Effector memory CD8-positive, alpha-beta T cell (primary cell): Measurements from ENCODE around the gene GADD45A.

Experiments
- ATAC-seq: fragments of 150-1000 bp; cut with Tn5 transposase; replicated peaks from 2 replicates; pipeline ENCODE4 v1.10.0; 2021; ENCODE audit warnings: mild to moderate bottlenecking, moderate library complexity
- DNase-seq, 3 experiments: peaks; one replicate each; pipeline ENCODE4 v3.0.0; 2021
- H3K27ac Mint-ChIP-seq, 2 donors: one replicate each; pipeline ENCODE4 v1.8.0; 2022; ENCODE audit warnings: mild to moderate bottlenecking in 2 of 2, mixed read lengths in 2 of 2, moderate library complexity in 2 of 2
- H3K27me3 Mint-ChIP-seq, 2 donors: one replicate each; pipeline ENCODE4 v1.8.0; 2022; ENCODE audit warnings: mixed read lengths in 2 of 2
- H3K36me3 Mint-ChIP-seq: one replicate; pipeline ENCODE4 v1.8.0; 2022; ENCODE audit warnings: mild to moderate bottlenecking, moderate library complexity, mixed read lengths; ENCODE audit not compliant: insufficient read depth
- H3K4me1 Mint-ChIP-seq, 2 donors: one replicate each; pipeline ENCODE4 v1.8.0; 2022; ENCODE audit warnings: low read depth in 2 of 2, mixed read lengths in 2 of 2
- H3K4me3 Mint-ChIP-seq, 2 donors: one replicate each; pipeline ENCODE4 v1.8.0; 2022; ENCODE audit warnings: mild to moderate bottlenecking in 2 of 2, mixed read lengths in 2 of 2, moderate library complexity in 2 of 2
- H3K9me3 Mint-ChIP-seq, 2 donors: one replicate each; pipeline ENCODE4 v1.8.0; 2022; ENCODE audit warnings: mixed read lengths in 2 of 2

The GADD45A gene

DNA sequence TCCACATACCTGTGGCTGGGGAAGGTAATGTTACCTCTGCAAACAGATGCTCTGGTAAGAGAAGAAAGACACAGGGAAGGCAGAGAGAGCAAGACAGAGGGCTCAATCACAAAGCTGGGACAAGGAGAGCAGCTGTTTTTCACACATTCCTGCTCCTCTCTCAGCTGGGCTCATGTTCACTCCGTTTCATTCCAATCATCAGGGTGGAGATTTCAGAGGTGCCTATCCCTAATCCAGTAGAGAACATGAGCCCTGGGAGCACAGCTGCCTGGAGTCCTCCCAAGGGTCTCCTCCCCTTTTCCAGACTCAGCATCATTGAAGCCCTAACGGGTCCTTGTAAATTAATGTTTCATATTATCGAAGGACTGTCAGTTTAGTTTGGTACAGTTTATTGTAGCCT, 19.4 kb downstream of the GADD45A start:
- H3K36me3 Mint-ChIP-seq: no peaks in the 10 kb centered on the region
- H3K27me3 Mint-ChIP-seq: peaks cover 5 to 12% of the 10 kb centered on the region in 2 donors
- no peaks in the 10 kb centered on the region for H3K4me1 Mint-ChIP-seq
- no peak overlapping the region for H3K27ac Mint-ChIP-seq
- no peak for ATAC-seq
- H3K4me3 Mint-ChIP-seq: no peak overlapping the region
- DNase-seq: no peak
- H3K9me3 Mint-ChIP-seq: no peaks in the 10 kb centered on the region

DNA sequence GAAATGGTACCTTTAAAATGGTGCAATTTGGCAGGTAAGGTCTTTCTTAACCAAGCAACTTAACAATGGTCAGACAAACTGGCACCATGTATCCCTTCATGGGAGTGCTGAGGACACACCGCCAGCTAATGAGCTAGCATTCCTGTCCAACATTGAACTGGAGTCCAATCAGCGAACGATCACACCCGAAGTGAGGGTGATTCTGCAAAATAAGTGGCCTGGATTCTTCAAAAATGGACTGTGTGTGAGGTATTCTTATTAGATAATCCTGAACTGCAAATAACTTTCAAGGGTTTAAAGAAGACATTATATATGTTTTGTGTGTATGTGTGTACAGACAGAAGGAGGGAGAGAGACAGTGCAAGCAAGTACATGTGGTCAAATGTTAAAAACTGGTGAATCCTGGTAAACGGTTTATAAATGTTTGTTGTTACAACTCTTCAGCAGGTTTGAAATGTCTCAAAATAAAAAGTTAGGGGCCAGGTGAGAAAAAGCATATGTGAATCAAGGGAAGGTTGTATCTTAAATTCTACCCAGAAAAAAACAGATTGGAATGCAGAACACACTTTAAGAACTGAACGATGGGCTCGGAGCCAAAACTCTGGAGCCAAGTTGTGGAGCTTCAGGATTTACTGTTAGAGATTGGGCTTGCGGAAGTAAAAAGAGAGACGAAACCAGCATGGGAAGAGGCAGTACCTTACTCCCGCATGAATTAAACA, 20.9 kb downstream of the GADD45A start:
- H3K4me1 Mint-ChIP-seq: no peaks in the 10 kb centered on the region
- H3K36me3 Mint-ChIP-seq: no peaks in the 10 kb centered on the region
- ATAC-seq (no peak), DNase-seq (no peak)
- no peaks in the 10 kb centered on the region for H3K9me3 Mint-ChIP-seq
- H3K4me3 Mint-ChIP-seq: no peak overlapping the region
- peaks cover 4 to 6% of the 10 kb centered on the region in 2 donors for H3K27me3 Mint-ChIP-seq
- no peak overlapping the region for H3K27ac Mint-ChIP-seq

DNA sequence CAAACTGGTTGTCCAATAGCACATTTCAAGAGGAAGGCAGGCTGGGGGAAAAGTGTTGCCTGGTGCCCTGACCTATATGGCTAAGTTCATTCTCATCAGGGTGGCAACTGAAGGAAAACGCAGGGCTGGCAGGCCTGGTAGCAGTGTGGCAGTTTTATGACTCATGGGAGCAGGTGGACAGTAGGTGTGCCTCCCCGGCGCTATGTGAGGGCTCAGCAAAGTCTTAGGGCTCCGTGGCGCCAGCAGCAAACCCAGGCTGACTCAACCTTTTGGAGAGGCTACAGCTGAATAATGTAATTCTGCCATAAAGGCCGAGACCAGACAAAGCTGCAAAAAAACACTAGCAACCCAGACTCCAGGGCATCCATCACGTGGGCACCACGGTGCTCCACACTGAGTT, 23.6 kb downstream of the GADD45A start:
- Mint-ChIP-seq H3K27me3 (no peaks in the 10 kb centered on the region), H3K27ac (no peak overlapping the region), H3K36me3 (no peaks in the 10 kb centered on the region), H3K4me3 (no peak overlapping the region), H3K9me3 (no peaks in the 10 kb centered on the region), H3K4me1 (peaks cover 0 to 2% of the 10 kb centered on the region in 2 donors)
- ATAC-seq (no peak), DNase-seq (no peak)

DNA sequence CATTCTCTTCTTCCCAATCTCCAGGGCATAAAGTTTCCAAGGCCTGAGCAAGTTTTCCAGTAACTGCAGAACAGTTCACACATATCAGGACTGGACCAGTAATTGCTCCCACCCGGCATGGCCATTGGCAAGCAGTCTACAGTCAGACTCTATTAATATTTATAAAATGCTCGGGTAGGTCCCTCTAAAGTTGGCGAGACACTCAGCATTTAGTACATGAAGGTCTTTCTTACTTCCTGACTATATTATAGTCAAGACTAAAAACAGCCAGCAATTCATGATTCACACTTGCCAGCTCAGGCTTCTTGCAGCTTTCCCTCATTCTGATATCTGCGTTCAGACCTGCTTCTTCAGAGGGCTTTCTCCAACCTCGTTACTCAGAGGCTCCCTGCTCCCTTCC, 25.4 kb downstream of the GADD45A start:
- Mint-ChIP-seq H3K4me3 (no peak overlapping the region), H3K27ac (peak overlapping the region in 1 of 2 donors; percentile 8), H3K27me3 (no peaks in the 10 kb centered on the region), H3K36me3 (no peaks in the 10 kb centered on the region), H3K9me3 (no peaks in the 10 kb centered on the region), H3K4me1 (peaks cover 0 to 2% of the 10 kb centered on the region in 2 donors)
- ATAC-seq: no peak
- no peak for DNase-seq

DNA sequence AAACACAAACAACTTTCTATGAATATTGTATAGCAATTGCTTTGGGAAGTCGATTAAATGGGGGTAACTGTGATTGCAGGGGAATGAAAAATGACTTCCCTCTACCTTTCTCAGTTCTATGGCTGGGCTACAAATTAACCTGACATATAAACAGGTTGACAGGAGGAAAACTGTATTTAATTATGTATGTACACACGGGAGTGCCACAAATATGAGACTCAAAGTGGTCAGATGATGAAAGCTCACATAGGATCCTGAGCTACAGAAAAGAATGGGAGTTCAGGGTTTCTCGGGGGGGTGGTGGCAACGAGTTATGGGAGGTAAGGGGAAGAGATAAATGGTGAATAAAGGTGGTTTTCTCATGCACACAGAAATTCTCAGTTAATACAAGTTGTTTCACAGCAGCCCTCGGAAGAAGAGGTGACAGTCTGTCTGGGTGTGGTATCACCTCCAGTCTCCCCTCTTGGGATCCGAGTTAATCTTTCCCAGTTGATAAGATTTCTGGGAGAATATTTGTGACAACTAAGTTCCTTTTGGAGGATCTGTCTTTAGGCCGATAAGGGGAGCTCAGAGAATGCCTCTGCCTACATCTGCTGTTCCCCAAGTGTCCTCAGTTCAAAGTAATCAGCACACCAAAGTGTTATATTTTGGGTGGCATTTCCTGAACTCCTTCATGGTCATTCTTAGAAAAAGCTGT, 26.3 kb downstream of the GADD45A start:
- Mint-ChIP-seq H3K4me1 (peaks cover 0 to 2% of the 10 kb centered on the region in 2 donors), H3K4me3 (no peak overlapping the region), H3K9me3 (no peaks in the 10 kb centered on the region), H3K36me3 (no peaks in the 10 kb centered on the region), H3K27ac (peak overlapping the region in 1 of 2 donors; percentile 8), H3K27me3 (no peaks in the 10 kb centered on the region)
- ATAC-seq: no peak
- DNase-seq: no peak

DNA sequence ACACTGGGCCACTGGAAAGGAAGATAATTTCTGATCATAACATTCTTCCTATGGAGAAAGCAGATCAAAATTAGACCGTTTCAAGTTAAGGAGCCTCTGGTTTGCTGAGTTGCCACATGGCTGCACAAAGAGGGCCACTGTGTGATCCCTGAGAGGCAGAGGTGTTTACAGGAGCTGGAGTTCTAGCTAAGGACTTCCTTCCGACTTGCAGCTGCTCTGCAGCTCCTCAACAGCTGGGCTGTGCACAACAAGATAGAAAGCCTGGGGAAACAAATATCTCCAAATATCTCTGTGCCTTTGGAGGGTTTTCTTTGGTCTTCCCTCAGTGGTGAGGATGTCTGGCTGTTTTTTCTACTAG, 26.8 kb downstream of the GADD45A start:
- Mint-ChIP-seq H3K27me3 (no peaks in the 10 kb centered on the region), H3K9me3 (no peaks in the 10 kb centered on the region), H3K27ac (no peak overlapping the region), H3K4me3 (no peak overlapping the region), H3K4me1 (peaks cover 0 to 2% of the 10 kb centered on the region in 2 donors), H3K36me3 (no peaks in the 10 kb centered on the region)
- DNase-seq (no peak), ATAC-seq (no peak)

DNA sequence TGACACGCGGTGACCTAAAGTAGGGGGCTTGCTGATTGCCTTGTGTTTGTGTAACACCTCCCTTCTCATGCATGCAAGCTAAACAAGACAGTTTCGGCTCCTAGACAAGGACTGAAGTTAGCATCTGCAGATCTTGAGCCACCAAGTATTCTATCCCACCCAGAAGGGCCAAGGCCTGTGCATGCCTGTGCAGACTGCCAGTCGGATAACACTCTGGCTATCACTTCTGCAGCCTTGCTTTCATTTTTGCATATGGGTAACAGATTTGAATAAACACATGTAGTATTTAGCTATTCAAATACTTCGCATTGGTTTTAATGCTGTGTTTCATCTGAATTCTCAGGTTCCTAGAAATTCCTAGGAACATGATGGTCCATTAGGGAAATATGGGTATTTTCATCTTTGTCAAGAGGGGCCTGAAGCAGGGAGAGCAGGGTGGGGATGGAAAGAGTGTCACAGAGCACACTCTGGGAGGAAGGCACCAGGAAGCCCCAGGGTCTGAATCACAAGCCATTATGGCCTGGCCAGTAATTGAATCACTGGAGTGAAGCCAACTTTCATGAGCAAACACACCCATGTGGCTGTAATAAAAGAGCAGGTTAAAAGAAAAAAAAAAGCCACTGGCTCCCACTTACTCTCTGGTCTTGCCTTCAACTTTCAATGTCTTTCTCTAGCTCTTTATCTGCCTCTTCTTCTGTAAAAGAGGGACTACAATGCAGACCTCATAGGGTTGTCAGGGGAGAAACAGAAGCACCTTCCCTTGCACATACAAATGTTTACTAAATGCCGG, 28.3 kb downstream of the GADD45A start:
- H3K27me3 Mint-ChIP-seq: no peaks in the 10 kb centered on the region
- no peak overlapping the region for H3K4me3 Mint-ChIP-seq
- ATAC-seq (no peak), DNase-seq (no peak)
- no peaks in the 10 kb centered on the region for H3K36me3 Mint-ChIP-seq
- H3K4me1 Mint-ChIP-seq: peaks cover 0 to 2% of the 10 kb centered on the region in 2 donors
- no peak overlapping the region for H3K27ac Mint-ChIP-seq
- no peaks in the 10 kb centered on the region for H3K9me3 Mint-ChIP-seq

DNA sequence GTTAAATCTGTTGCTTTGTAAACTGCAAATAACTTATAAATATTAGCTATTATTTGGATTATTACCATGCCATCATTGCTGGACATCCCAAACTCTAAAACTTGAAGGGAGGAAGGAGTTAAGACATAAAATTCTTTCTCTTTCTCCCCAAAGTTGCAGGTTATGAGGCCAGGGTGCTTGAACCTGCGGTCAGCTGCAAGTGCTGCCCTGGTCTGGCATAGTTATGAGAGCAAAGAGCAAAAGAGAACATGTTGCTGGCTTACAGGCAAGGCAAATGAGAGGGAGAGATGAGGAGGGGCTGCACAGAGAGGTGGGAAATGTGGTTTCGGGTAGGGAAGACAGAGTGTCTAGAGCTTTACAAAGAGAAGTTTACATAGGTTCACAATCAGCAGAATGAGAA, 30.8 kb downstream of the GADD45A start:
- Mint-ChIP-seq H3K36me3 (no peaks in the 10 kb centered on the region), H3K4me3 (no peak overlapping the region), H3K4me1 (peaks cover 0 to 2% of the 10 kb centered on the region in 2 donors), H3K9me3 (no peaks in the 10 kb centered on the region), H3K27me3 (no peaks in the 10 kb centered on the region), H3K27ac (no peak overlapping the region)
- ATAC-seq (no peak), DNase-seq (no peak)

DNA sequence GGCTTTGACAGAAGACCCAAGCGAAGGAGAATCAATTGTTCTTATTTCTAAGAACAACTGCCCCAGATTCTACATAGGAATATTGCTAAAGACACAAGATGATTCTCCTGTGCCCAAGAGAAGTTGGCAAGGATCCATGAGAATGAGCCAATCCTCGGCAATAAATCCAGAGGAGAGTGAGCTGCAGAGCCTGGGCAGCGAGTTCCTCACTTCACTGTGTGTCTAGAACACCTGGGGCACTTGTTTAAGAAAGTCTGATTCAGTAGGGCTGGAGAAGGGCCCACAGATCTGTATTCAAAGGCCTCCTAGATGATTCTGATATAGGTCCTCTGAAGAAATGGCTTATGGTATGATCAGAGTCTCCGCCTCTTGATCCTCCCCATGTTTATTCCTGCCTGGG, 31.8 kb downstream of the GADD45A start:
- DNase-seq (no peak), ATAC-seq (no peak)
- H3K27ac Mint-ChIP-seq: no peak overlapping the region
- H3K4me1 Mint-ChIP-seq: peaks cover 0 to 2% of the 10 kb centered on the region in 2 donors
- no peaks in the 10 kb centered on the region for H3K36me3 Mint-ChIP-seq
- H3K9me3 Mint-ChIP-seq: no peaks in the 10 kb centered on the region
- H3K27me3 Mint-ChIP-seq: no peaks in the 10 kb centered on the region
- H3K4me3 Mint-ChIP-seq: no peak overlapping the region

DNA sequence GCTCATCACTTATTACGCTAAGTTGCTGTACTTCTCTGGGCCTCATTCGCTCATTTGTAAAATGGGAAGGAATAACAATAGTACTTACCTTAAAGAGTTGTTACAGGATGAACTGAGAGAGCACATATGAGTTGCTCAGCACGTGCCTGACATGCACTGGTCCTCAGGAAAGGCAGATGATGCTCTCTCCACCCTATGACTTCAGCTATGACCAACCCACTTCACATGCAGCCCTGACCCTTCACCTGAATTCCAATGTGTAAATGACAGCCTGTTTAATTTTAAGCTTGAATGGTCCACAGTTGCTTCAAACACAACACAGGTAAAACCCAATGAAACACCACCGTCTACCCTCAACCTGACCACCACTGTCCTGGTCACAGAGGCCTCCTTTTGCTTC, 32.9 kb downstream of the GADD45A start:
- Mint-ChIP-seq H3K4me3 (no peak overlapping the region), H3K9me3 (no peaks in the 10 kb centered on the region), H3K4me1 (peaks cover 0 to 2% of the 10 kb centered on the region in 2 donors), H3K27ac (no peak overlapping the region), H3K27me3 (no peaks in the 10 kb centered on the region), H3K36me3 (no peaks in the 10 kb centered on the region)
- ATAC-seq (no peak), DNase-seq (no peak)

DNA sequence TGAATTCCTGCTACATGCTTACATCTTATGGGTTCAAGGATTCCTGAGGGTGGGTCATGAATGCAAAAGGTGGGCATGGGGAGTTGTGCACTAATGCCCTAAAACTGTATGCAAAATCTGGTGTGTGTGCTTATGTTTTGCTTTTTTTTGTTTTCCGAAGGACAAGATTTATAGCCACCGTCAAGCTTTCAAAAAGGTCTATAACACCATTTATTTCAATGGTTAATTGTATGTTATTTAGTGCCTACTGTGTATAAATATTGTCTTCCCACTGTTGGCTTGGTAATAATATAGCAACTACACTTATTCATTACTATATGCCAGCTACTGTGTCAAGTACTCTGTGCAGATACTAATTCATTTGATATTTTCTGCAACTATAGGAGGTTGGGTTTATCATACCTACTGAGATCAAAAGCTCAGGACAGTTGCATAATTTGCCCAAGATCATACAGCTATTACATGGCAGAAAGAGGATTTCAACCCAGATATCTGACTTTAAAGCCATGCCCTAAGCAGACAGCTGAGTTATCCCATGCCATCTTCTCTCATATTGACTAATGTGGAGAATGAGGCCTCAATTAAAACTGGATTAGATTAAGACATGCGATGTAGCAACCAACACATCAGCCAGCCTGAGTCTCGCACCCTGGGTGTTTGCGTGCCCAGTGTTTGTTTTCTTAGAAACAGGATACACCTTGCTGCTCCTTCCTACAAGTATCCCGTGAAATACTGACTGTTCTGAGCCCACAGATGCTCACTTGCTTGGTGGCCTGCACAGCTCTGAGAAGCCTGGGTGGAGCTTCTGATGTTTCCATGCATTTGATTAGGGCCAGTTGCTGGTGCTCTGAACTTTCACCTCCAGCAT, 34.6 kb downstream of the GADD45A start:
- Mint-ChIP-seq H3K4me1 (no peaks in the 10 kb centered on the region), H3K9me3 (no peaks in the 10 kb centered on the region), H3K4me3 (no peak overlapping the region), H3K27ac (no peak overlapping the region), H3K36me3 (no peaks in the 10 kb centered on the region), H3K27me3 (no peaks in the 10 kb centered on the region)
- DNase-seq: no peak
- ATAC-seq: no peak

DNA sequence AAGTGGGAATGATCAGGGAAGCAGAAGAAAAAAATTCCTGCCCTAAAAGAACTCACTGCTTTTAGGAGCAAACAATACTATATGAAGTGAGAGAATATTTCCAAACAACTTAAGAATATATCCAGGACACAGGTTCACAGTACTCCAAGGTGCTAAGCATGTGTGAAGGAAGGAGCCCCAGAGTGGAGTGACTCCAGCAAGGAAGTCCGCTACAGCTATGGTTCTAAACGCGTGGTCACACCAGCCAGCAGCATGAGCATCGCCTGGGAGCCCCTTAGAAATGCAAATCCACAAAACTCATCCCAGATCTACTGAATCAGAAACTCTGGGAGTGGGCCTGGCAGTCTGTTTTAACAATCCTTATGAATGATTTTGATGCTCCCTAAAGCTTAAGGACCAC, 36.1 kb downstream of the GADD45A start:
- Mint-ChIP-seq H3K4me1 (no peaks in the 10 kb centered on the region), H3K9me3 (no peaks in the 10 kb centered on the region), H3K4me3 (no peak overlapping the region), H3K27ac (no peak overlapping the region), H3K36me3 (no peaks in the 10 kb centered on the region), H3K27me3 (no peaks in the 10 kb centered on the region)
- ATAC-seq (no peak), DNase-seq (no peak)

DNA sequence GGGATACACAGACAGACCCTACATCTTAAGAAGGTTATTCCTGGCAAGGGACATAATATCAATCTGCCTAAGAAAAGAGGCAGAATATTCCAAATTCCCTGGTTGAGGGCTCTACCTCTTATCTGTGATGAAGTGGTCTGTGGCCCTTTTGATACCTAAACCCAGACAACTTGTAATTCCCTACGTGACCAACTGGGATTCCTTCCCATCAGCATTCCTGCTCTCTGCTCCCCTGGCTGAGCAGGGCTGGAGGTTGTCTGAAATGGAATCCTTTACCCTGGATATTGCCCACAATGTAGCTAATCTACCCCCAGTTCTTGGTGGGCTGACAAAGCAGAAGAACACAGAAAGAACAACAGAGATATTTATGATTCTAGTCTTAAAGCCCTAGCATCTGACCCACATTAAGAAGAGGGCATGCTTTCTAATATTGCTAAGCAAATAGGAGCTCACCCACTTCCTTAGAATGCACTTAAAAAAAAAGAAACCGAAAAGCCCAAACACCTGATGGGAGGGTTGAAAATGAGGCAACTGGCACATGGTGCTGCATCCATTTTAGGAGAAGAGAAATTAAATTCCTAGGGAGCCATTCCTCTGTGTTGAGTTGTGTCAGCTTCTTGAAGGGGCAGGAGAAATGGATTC, 36.8 kb downstream of the GADD45A start:
- Mint-ChIP-seq H3K36me3 (no peaks in the 10 kb centered on the region), H3K27ac (no peak overlapping the region), H3K9me3 (no peaks in the 10 kb centered on the region), H3K4me1 (no peaks in the 10 kb centered on the region), H3K4me3 (no peak overlapping the region), H3K27me3 (no peaks in the 10 kb centered on the region)
- ATAC-seq (no peak), DNase-seq (no peak)
